Muscle layer of duodenum (tissue), 2 donors: ENCODE measurements around the gene ING3.

Experiments
- H3K27ac ChIP-seq: one replicate; pipeline ENCODE4 v1.7.0; 2013; ENCODE audit warnings: mild to moderate bottlenecking, low read length
- H3K27me3 ChIP-seq: one replicate; pipeline ENCODE4 v1.7.0; 2013; ENCODE audit warnings: low read depth, mild to moderate bottlenecking, control low read depth, low read length
- H3K36me3 ChIP-seq, 2 donors: one replicate each; pipeline ENCODE4 v1.7.0; 2013; ENCODE audit warnings: low read length in 2 of 2, control low read depth in 1 of 2, mild to moderate bottlenecking in 1 of 2; ENCODE audit not compliant: insufficient read depth in 2 of 2, control insufficient read depth in 1 of 2
- H3K4me1 ChIP-seq, 2 donors: one replicate each; pipeline ENCODE4 v1.7.0; 2013; ENCODE audit warnings: low read length in 2 of 2, mild to moderate bottlenecking in 2 of 2, control low read depth in 1 of 2, moderate library complexity in 1 of 2; ENCODE audit not compliant: insufficient read depth in 2 of 2, control insufficient read depth in 1 of 2
- H3K4me3 ChIP-seq, 2 donors: one replicate each; pipeline ENCODE4 v1.7.0; 2013; ENCODE audit warnings: low read length in 2 of 2, low read depth in 1 of 2, mild to moderate bottlenecking in 1 of 2
- H3K9me3 ChIP-seq, 2 donors: one replicate each; pipeline ENCODE4 v1.7.0; 2013; ENCODE audit warnings: low read length in 2 of 2, control low read depth in 1 of 2, mild to moderate bottlenecking in 1 of 2; ENCODE audit not compliant: control insufficient read depth in 1 of 2
- donor health status: healthy.

ING3 gene

DNA sequence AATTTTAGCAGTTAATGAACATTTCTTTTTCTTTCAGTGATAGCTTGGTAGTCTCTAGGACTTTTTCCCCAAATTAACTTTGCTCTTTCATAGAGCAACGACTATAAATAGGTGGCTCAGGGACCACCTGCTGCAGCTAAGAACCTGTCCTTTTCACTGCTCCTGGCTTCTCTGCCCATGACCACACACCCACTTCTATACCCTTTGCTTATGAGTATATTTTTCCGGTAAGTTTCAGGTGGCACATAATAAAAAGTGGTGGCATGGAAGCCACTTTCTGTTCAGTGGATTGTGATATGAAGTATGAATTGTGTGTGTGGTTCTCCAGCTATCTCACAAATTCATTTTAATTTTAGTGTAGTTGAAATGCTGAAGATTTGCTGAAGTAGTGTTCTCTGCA is 1.2 kb downstream of the ING3 start:
- Histone ChIP-seq H3K4me1 (peaks cover 0 to 18% of the 10 kb centered on the region in 2 donors), H3K36me3 (peaks cover 25 to 27% of the 10 kb centered on the region in 2 donors), H3K9me3 (no peaks in the 10 kb centered on the region), H3K4me3 (peak overlapping the region; percentile 84 to 92), H3K27me3 (no peaks in the 10 kb centered on the region), H3K27ac (no peak overlapping the region)

DNA sequence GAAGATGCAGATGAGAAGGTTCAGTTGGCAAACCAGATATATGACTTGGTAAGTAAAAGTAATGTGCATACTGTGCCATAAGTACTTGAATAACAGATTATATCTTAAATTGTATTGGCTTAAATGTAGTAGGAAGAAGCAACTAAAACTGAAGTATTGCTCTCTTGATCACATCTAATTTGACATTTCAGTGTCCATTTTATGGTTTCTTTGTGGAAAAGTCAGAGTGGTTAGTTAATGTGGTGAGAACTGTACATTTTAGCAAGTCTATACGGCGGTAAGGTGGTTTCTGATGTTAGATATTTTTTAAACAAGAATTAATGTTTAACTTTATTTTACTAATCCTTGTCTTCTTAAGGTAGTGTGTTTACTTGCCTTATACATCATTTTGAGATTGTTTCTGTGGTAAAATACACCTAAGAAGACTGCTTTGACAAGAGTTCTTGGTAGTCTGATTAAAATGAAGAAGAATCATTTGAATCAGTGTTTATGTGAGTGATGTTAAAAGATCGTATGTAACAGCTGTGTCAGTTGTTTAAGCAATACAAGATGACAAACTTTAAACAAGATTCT is 5.1 kb downstream of the ING3 start:
- no peak overlapping the region for H3K4me3 ChIP-seq

DNA sequence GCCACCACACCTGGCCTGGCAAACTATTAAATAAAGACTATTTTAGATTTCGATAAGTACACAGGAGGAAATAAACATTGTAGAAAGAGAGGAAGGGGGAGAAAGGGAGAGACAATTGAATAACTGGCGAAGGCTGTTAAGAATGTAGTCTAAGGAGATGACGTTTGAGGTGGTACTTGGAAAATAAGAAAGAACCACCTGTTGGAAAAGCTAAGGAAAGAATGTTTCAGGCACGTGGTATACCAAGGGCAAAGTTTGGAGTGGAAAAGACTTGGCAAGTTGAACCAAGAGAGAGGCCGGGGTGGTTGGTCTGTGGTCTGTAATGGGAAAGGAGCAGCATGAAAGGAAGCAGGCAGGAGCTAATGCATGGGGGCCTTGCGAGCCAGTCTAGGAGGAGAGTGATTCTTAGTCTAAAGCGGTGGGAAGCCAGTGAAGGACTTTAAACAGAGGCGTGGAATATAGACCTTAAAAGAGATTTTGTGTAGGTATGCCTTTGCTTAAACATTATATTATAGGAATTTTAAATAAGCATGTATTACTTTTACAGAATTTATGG is 9.4 kb downstream of the ING3 start:
- H3K4me3 ChIP-seq: no peak overlapping the region
- no peaks in the 10 kb centered on the region for H3K27me3 ChIP-seq
- H3K27ac ChIP-seq: no peak overlapping the region
- H3K9me3 ChIP-seq: no peaks in the 10 kb centered on the region
- peaks cover 14 to 31% of the 10 kb centered on the region in 2 donors for H3K36me3 ChIP-seq
- H3K4me1 ChIP-seq: peaks cover 0 to 17% of the 10 kb centered on the region in 2 donors

More for the DNA sequence above, 5.1 kb downstream of the ING3 start:
- H3K9me3 ChIP-seq: no peaks in the 10 kb centered on the region
- H3K27ac ChIP-seq: no peak overlapping the region
- H3K27me3 ChIP-seq: no peaks in the 10 kb centered on the region
- H3K36me3 ChIP-seq: peaks cover 27 to 42% of the 10 kb centered on the region in 2 donors
- peaks cover 0 to 10% of the 10 kb centered on the region in 2 donors for H3K4me1 ChIP-seq

- no peaks in the 10 kb centered on the region for H3K27me3 ChIP-seq
- H3K9me3 ChIP-seq: no peaks in the 10 kb centered on the region
- H3K27ac ChIP-seq: no peak overlapping the region
- peaks cover 7 to 32% of the 10 kb centered on the region in 2 donors for H3K36me3 ChIP-seq
- no peak overlapping the region for H3K4me3 ChIP-seq
- peaks cover 0 to 14% of the 10 kb centered on the region in 2 donors for H3K4me1 ChIP-seq
These were observed 10.1 kb downstream of the ING3 start for GRCh38 chr7:120960714-120961113.

- no peak overlapping the region for H3K4me3 ChIP-seq
These were observed 11.1 kb downstream of the ING3 start for GRCh38 chr7:120961638-120962173.

DNA sequence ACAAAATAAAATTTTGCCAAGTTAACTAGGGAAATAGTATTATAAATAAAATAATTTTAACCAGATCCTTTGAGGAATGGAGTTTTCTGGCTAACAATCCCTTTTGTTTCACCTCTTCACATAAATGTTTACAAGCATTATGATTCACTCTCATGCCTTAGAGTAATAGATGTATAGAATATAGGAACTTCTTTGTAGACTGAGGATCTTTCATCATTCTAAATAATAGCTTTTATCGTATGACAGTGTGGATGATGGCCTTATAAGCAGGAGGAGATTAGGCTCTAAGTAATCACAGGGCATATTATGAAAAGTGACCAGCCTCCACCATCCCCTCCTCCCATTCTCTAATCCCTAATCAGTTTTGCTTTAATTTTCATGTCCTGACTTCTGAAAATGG is 13.5 kb downstream of the ING3 start:
- no peak overlapping the region for H3K27ac ChIP-seq
- peaks cover 25 to 40% of the 10 kb centered on the region in 2 donors for H3K36me3 ChIP-seq
- H3K9me3 ChIP-seq: no peaks in the 10 kb centered on the region
- H3K4me1 ChIP-seq: peaks cover 0 to 14% of the 10 kb centered on the region in 2 donors
- no peak overlapping the region for H3K4me3 ChIP-seq
- H3K27me3 ChIP-seq: no peaks in the 10 kb centered on the region

More at GRCh38 chr7:120961638-120962173, 11.1 kb downstream of the ING3 start:
- Histone ChIP-seq H3K4me1 (peaks cover 0 to 14% of the 10 kb centered on the region in 2 donors), H3K27ac (no peak overlapping the region), H3K36me3 (peaks cover 4 to 36% of the 10 kb centered on the region in 2 donors), H3K9me3 (no peaks in the 10 kb centered on the region), H3K27me3 (no peaks in the 10 kb centered on the region)

DNA sequence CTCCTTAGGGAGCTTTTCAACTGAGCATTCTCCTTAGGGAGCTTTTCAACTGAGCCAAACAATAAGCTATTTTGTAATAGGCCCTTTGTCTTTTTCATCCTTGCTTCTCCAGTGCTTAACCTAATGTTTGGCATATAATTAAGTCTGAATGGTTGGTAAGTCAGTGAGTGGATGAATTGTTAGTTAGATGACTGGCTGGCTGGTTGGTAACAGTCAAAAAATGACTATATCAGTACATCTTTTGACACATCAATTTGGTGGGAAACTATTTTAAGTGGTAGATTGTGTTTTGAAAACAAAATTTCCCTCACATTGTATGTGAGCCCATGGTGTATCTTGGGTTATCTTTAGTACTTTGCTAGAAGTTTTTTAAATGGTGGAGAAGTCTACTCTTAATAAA is 16.4 kb downstream of the ING3 start:
- Histone ChIP-seq H3K4me3 (no peak overlapping the region), H3K4me1 (peaks cover 0 to 4% of the 10 kb centered on the region in 2 donors), H3K27me3 (no peaks in the 10 kb centered on the region), H3K27ac (no peak overlapping the region), H3K36me3 (peaks cover 39 to 64% of the 10 kb centered on the region in 2 donors), H3K9me3 (no peaks in the 10 kb centered on the region)

- Histone ChIP-seq H3K27ac (no peak overlapping the region), H3K4me3 (no peak overlapping the region), H3K36me3 (peaks cover 33 to 63% of the 10 kb centered on the region in 2 donors)
These were observed 23.3 kb downstream of the ING3 start for GRCh38 chr7:120973849-120974248.

GRCh38 chr7:120979765-120980499 is 29.4 kb downstream of the ING3 start:
- no peak overlapping the region for H3K4me3 ChIP-seq
- H3K27me3 ChIP-seq: no peaks in the 10 kb centered on the region
- peaks cover 5% of the 10 kb centered on the region in 2 donors for H3K36me3 ChIP-seq
- H3K9me3 ChIP-seq: no peaks in the 10 kb centered on the region
- no peaks in the 10 kb centered on the region for H3K4me1 ChIP-seq
- H3K27ac ChIP-seq: no peak overlapping the region

More at GRCh38 chr7:120973849-120974248, 23.3 kb downstream of the ING3 start:
- no peaks in the 10 kb centered on the region for H3K4me1 ChIP-seq
- H3K27me3 ChIP-seq: no peaks in the 10 kb centered on the region
- no peaks in the 10 kb centered on the region for H3K9me3 ChIP-seq

DNA sequence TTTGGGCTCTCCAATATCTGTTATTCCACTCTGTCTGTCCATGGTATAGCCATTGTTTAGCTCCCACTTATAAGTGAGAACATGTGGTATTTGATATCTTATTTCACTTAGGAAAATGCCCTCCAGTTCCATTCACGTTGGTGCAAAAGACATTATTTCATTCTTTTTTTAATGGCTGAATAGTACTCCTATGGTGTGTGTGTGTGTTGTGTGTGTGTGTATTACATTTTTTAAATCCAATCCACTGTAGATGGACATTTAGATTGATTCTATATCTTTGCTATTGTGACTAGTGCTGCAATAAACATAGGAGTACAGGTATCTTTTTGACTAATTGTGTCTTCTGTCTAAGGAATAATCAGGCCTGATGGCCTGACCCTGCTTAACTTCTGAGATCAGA is 30.5 kb downstream of the ING3 start:
- H3K9me3 ChIP-seq: no peaks in the 10 kb centered on the region
- H3K36me3 ChIP-seq: peaks cover 0 to 3% of the 10 kb centered on the region in 2 donors
- H3K4me1 ChIP-seq: no peaks in the 10 kb centered on the region
- no peak overlapping the region for H3K4me3 ChIP-seq
- no peaks in the 10 kb centered on the region for H3K27me3 ChIP-seq
- H3K27ac ChIP-seq: no peak overlapping the region

DNA sequence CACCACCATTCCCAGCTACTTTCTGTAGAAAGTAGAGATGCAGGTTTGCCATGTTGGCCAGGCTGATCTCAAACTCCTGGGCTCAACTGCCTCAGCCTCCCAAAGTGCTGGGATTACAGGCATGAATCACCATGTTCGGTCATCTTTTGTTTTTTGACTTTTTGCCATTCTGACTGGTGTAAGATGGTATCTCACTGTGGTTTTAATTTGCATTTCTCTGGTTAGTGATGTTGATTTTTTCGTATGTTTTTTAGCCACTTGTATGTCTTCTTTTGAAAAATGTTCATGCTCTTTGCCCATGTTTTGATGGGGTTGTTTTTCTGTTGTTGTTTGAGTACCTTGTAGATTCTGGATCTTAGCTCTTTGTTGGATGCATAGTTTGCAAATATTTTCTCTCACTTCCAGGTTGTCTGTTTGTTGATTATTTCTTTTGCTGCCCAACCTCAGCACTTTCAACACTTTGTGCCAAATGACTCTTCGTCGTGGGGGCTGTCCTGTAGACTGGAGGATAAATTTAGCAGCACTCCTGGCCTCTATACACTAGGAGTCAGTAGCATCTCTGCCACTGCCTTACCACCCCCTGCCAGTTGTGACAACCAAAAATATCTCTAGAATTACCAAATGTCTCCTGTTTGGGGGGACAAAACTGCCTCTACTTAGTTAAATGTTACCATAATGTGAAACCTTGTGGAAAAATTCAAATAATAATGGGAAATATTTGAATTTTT is 31.5 kb downstream of the ING3 start:
- Histone ChIP-seq H3K36me3 (no peaks in the 10 kb centered on the region), H3K4me1 (no peaks in the 10 kb centered on the region), H3K9me3 (no peaks in the 10 kb centered on the region), H3K4me3 (no peak overlapping the region), H3K27me3 (no peaks in the 10 kb centered on the region), H3K27ac (no peak overlapping the region)
